HepG2 (cell line): ENCODE data around the gene ZNF25. TPM values are rescaled to one million over a fixed set of nuclear protein-coding genes. Genes with fewer than 3 reads are reported as not detected.

ENCODE experiments used
- ARID4A ChIP-seq: sonication (generic); formaldehyde crosslinking; IDR thresholded peaks from 2 replicates; pipeline ENCODE4 v1.5.0; 2020; ENCODE audit warnings: mild to moderate bottlenecking, missing genetic modification reagents, borderline replicate concordance
- DR1 ChIP-seq: sonication (generic); formaldehyde crosslinking; IDR thresholded peaks from 2 replicates; pipeline ENCODE4 v1.8.0; 2021; ENCODE audit warnings: mild to moderate bottlenecking, missing genetic modification reagents, inconsistent platforms
- E2F2 ChIP-seq: sonication (generic); formaldehyde crosslinking; IDR thresholded peaks from 2 replicates; pipeline ENCODE4 v1.4.0; 2020; ENCODE audit warnings: missing genetic modification reagents, borderline replicate concordance
- MZF1 ChIP-seq: sonication (generic); formaldehyde crosslinking; IDR thresholded peaks from 2 replicates; pipeline ENCODE4 v1.8.1; 2023; ENCODE audit warnings: mild to moderate bottlenecking, missing genetic modification reagents, borderline replicate concordance
- NCOR1 ChIP-seq: fragments of 200-600 bp; sonication (generic); IDR thresholded peaks from 2 replicates; pipeline ENCODE4 v1.7.0; 2017; ENCODE audit warnings: antibody characterized with exemption, low read length, borderline replicate concordance
- PBX2 ChIP-seq: IDR thresholded peaks from 2 replicates; pipeline ENCODE4 v1.6.1; 2016; ENCODE audit warnings: control low read depth
- PHB2 ChIP-seq: fragments of 450-650 bp; IDR thresholded peaks from 2 replicates; pipeline ENCODE4 v1.6.1; 2018; ENCODE audit not compliant: partially characterized antibody
- PRMT3 ChIP-seq: sonication (generic); formaldehyde crosslinking; IDR thresholded peaks from 2 replicates; pipeline ENCODE4 v1.8.1; 2022; ENCODE audit warnings: low read depth, mild to moderate bottlenecking, moderate library complexity, missing genetic modification reagents, borderline replicate concordance
- RBM22 ChIP-seq: fragments of 200-400 bp; formaldehyde crosslinking; optimal IDR thresholded peaks from 2 replicates; pipeline ENCODE3; 2017; ENCODE audit warnings: mild to moderate bottlenecking, low read length, moderate library complexity
- REL ChIP-seq: sonication (generic); formaldehyde crosslinking; conservative IDR thresholded peaks from 2 replicates; pipeline ENCODE4 v1.8.0; 2022; ENCODE audit warnings: mild to moderate bottlenecking, missing genetic modification reagents, moderate library complexity
- SP1 ChIP-seq, 2 experiments: fragments of 450-650 bp in 1 of 2; sonication (generic) in 1 of 2; formaldehyde crosslinking in 1 of 2; IDR thresholded peaks; 2 replicates each; pipeline versions ENCODE4 v1.4.0 to v1.6.1; 2016 to 2020; ENCODE audit warnings: missing genetic modification reagents in 1 of 2
- SP4 ChIP-seq: sonication (generic); formaldehyde crosslinking; IDR thresholded peaks from 2 replicates; pipeline ENCODE4 v1.8.1; 2023; ENCODE audit warnings: mild to moderate bottlenecking, missing genetic modification reagents
- TEAD2 ChIP-seq: sonication (generic); formaldehyde crosslinking; IDR thresholded peaks from 2 replicates; pipeline ENCODE4 v1.9.0; 2021; ENCODE audit warnings: missing genetic modification reagents
- ZNF703 ChIP-seq: sonication (generic); formaldehyde crosslinking; IDR thresholded peaks from 2 replicates; pipeline ENCODE4 v1.5.1; 2020; ENCODE audit warnings: missing genetic modification reagents, mild to moderate bottlenecking, moderate library complexity, borderline replicate concordance
- ZNF773 ChIP-seq: sonication (generic); formaldehyde crosslinking; IDR thresholded peaks from 2 replicates; pipeline ENCODE4 v1.4.0; 2020; ENCODE audit warnings: missing genetic modification reagents, borderline replicate concordance
- ZSCAN30 ChIP-seq: sonication (generic); formaldehyde crosslinking; IDR thresholded peaks from 2 replicates; pipeline ENCODE4 v1.5.0; 2020; ENCODE audit warnings: mild to moderate bottlenecking, missing genetic modification reagents
- polyA plus RNA-seq, 8 experiments: library from polyadenylated mRNA; depleted of rRNA in 3 of 8; stranded (reverse) in 7 of 8; unstranded in 1 of 8; fragments of >200 nt; fragmentation: Illumina TruSeq in 4 of 8; extraction: Trizol in 4 of 8; gene quantifications; 2 replicates each; pipeline versions ENCODE4 v1.2.1 to v1.2.3, GENCODE V29; 2011 to 2016; ENCODE audit warnings: low read depth in 4 of 8, missing spikeins in 1 of 8, mixed read lengths in 1 of 8; ENCODE audit not compliant: insufficient read depth in 1 of 8
- total RNA-seq, 5 experiments: library from RNA; depleted of rRNA; stranded (reverse); fragments of >200 nt; fragmentation: Illumina TruSeq; extraction: Trizol; gene quantifications; 2 replicates each; pipeline ENCODE4 v1.2.3, GENCODE V29; 2016; ENCODE audit warnings: low read depth in 1 of 5

The ZNF25 gene
- total and polyA plus RNA-seq, 2 of the 13 experiments (the other 11 are each of a cell fraction or from before 2014, with no cell fraction given): 1.4 to 1.5 TPM

- TF ChIP-seq ZNF773 (CRISPR knock-in tag) (peak; percentile 45; the same call in 1 of the 2 replicates), RBM22 (no peak), PRMT3 (CRISPR knock-in tag) (no peak), SP1 (IDR thresholded peaks at IDR 0.05) (no peak), SP1 (CRISPR knock-in tag; IDR thresholded peaks at IDR 0.05) (peak; percentile 58; the same call in 1 of the 2 replicates), TEAD2 (CRISPR knock-in tag) (0 out of 2 replicates have a peak, but pooled peaks have one; percentile 47), SP4 (CRISPR knock-in tag) (peak; percentile 78; the same call in 1 of the 2 replicates), DR1 (CRISPR knock-in tag) (0 out of 2 replicates have a peak, but pooled peaks have one; percentile 34), NCOR1 (no peak), ZSCAN30 (CRISPR knock-in tag) (no peak), PHB2 (no peak), ARID4A (CRISPR knock-in tag) (peak; percentile 80; the same call in 1 of the 2 replicates), E2F2 (CRISPR knock-in tag) (peak; percentile 59; the same call in 1 of the 2 replicates), MZF1 (no peak), REL (CRISPR knock-in tag) (peak; percentile 80), ZNF703 (CRISPR knock-in tag) (peak; percentile 57; the same call in 1 of the 2 replicates), PBX2 (CRISPR knock-in tag) (no peak)
Observed at GRCh38 chr10:37976091-37976879, at the start of gene ZNF25 (continued).
